GM19463 (cell line): ENCODE data around the gene TSSK6.
A peak's percentile ranks its signal among the peaks of the same experiment; 100 is the strongest.
"Not testable (repeated sequence)": the region's sequence is repeated elsewhere in the genome, so short reads cannot be mapped to it uniquely, and the experiment has no call there.

ENCODE experiments used
- ATAC-seq: cut with Tn5 transposase; IDR thresholded peaks from one replicate; pipeline ENCODE4 v1.9.1; 2021; ENCODE audit warnings: mild to moderate bottlenecking, moderate library complexity; ENCODE audit not compliant: unreplicated experiment

Gene TSSK6

GRCh38 chr19:19488875-19489690, 26.3 kb downstream of the TSSK6 start:
- peak; percentile 68 for ATAC-seq

DNA sequence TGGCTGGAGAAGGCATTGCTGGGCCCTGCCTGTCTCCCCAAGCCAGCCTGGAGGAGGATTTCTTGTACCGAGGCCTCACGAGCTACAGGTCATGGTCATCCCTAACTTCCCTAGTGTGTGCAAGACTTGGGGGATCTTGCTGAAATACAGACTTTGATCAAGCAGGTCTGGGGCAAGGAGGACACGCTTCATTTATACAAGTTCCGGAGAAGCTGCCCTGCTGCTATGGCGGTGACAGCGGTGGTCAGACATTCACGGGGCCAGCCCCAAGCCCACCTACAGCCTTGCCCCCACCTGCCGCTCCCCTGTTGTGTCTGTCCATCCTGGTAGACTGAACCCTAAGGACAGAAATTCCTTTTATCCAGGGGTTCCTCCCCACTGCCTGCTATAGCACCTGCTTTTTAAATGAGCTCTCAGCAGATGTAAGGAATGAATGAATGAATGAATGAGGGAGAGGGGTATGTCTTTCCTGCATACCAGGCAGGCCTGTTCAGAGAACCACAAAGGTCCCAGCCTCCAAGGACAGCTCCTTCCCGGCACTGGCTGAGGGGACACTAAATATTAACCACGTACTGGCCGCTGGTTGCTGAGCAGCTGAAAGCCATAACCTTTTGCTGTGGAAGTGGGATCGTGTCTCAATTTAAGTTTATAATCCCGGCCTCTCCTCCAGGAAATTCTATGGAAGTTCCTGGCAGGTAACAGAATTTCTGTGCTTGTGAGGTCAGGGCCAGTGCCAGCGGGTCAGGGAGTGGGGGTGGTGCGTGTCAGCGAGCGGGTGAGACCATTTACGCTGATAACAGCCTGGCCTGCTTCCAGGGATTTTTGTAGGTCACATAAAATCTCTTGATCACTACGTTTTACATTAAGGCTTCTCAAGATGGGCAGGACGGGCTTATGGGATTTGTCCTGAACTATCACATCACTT, 27.1 kb downstream of the TSSK6 start:
- no peak for ATAC-seq

DNA sequence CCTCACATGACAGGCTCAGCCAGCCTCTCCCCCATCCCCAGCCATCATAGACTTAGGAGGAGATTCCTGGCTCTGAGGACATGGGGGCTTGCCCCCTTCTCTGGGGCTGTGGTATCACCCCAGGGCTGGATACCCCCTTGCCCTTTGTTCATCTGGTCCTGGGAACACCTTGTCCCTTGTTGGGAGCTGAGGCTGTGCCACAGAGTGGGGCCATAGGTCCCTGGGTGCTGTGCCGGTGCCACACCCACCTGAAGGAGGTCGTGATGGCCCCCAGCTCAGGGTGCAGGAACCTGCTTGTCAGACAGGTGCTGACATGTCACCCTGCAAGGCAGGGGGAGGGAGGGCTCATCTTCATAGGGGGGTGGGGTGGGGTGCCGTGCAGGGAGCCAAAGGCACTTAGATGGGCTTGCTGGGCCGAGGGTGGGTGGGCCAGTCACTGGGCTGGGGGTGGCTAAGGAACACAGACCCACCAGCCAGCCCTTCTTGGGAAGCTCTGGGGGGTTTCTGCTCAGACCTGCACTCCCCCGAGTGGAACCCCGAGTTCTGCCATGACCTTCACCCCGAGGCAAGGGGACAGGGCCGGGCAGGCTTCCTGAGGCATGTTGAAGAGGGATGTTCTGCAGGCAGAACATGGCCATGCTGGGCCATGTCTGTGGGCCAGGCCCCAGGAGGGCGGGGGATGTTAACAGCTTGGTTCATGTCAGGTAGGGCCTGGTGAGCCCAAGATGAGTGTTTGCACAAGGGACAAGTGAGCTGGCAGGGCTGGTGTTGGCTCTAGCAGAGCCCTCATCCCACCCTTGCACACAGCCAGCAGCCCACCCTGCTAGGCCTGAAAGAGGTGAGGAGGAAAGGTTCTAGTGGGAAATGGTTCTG, 28.0 kb downstream of the TSSK6 start:
- no peak for ATAC-seq

DNA sequence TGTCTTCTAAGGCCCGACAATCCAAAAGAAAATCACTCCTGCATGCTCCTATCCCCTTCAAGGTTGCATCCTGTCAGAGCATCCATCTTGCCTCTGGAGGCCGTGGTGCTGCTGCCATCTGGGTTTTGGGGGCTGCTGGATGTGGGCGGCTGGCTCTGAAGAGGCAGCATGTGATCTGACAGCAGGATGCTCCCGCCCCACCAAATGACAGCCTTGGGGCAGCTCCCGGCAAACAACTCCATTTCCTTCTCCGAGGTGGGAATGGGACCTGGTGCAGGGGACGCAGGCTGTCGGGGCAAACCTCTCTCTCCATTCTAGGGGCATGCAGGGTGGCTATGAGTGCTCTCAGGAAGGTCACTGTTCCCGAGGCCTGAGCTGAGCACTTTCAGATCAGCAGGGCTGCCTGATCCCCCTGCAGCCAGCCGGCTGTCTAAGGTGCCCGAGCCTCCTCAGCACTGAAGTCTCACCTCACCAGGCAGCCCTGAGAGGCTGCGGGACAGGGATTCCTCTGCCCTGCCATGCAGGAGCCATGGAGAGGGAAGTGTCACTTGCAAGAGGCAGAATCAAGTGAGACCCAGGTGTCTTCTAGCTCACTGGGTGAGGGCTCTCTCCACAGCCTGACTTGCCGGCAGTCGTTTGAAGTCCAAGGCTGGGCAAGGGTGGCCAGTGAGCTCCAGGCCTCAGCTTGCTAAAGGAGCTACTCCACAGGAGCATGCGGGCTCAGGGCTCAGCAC, 28.8 kb downstream of the TSSK6 start:
- no peak for ATAC-seq

- no peak for ATAC-seq
These were observed 29.4 kb downstream of the TSSK6 start for GRCh38 chr19:19485998-19486290.

GRCh38 chr19:19485161-19485997, 30.0 kb downstream of the TSSK6 start:
- ATAC-seq, result no peak

DNA sequence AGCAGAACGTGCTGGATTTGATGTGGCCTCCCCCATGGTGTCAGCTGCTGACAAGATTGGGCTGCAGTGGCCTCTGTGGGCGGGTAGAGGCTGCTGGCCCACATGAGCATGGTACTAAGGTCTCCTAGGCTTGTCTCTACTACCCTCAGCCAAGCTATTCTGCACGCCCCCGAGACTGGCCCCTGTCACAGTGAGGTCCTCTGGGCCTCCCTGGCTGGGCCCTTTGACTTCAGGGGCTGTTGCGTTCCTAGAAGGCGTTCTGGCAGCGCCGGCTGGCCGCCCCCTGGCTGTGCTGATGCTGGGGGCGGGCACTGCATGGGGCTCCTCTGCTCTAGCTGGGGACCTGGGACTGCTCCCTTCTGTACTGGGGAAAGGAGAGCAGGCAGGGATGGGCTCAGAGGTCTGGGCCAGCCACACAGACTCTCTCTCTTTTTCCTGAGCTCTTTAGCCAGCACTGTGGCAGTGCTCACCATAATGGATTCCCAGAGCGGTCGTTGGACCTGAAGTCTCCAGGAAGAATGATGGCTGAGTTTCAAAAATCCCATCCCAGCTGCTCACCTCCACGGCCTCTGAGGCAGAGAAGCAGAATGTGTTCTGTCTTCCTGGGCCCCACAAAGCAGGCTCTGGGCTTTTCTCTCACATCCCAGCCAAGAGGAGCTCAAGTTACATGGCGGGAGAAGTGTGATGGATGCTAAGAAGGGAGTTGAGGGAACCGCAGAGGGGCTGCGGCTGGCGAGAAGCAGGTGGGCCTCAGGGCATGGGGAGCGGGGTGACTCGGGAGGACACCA, 32.3 kb downstream of the TSSK6 start:
- no peak for ATAC-seq

DNA sequence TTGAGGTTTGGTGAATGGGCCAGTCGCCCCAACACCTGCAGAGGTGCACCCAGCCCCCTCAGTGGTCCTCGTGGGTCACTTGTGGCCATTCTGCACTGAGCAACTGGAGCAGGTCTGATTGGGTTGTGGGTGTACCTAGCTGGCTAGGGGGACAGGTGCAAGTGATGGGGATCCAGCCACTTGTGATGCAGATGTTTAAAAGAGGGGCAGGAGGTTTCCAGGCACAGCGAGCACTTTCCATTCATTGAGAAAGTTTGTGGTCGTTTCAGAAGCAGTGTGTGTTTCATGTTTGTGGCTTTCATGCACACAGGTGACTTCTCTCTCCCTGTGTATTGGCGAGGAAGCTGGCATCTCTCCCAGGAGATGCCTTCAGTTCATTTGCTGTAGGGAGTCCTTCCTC, 34.7 kb downstream of the TSSK6 start:
- ATAC-seq, result no peak

DNA sequence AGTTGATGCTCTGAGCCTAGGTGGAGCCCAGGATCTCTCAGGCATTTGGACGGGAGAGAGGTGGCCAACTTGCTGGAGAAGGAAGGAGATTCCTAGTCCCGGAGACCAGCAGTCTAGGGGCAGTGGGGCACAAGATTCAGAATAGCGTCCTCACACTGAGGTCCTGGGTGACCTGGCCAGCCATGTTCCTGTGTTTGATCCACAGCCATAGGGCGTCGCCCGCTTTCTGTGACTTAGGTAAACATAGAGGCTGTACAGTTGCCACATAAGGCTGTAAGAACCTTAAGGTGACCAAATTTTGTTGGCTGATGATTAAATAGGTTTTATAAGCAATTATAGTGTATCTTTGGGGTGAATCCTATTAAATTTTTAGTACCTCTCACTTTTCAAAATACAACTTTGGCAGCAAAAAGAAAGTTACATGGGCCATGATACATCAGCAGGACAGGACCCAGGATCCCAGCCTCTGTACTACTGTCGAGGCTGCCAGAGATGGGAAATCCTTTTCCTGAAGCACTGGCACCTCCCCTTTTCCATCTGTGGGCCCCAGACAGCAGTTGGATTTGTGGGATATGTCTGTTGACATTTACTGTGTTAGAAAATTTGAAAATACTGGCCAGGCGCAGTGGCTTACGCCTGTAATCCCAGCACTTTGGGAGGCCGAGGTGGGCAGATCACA, 37.5 kb downstream of the TSSK6 start:
- no peak for ATAC-seq

GRCh38 chr19:19475849-19476828, 39.2 kb downstream of the TSSK6 start:
- no peak for ATAC-seq

DNA sequence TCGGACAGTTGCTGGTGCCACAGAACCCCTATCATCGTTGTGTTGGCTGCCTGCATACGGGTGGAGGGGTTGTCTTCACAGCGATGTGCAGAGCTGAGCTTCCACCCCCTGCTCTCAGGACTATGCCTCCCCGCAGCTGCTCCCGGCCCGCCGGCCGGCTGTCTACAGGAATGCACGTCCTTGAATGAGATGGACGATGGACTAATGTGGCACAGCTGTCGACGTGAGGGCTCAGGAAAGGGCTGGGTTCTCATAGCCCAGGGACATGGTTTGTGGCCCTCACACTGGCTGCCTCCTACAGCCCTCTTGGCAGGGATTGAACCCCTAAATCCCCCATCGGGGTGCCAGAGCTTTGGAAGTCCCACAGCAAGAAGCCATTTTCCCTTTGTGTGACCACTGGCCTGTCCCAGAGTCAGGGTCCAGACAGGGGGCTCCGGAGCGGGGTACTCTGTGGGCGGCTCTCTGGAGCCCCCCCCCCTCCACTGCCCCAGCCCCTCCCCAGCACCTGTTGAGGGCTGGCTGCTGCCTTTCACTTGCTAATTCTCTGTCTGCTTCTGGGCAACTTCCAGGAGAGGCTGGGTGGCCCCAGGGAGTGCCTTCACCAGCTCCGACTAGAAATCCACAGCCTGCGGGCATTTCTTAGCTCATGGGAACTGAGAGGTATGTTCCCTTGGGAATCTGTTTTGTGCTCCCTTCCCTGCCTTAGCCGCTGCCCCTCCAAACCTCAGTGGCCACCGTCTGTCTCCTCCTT, 40.2 kb downstream of the TSSK6 start:
- ATAC-seq, result no peak

GRCh38 chr19:19472106-19472505, 43.2 kb downstream of the TSSK6 start:
- not testable (repeated sequence) for ATAC-seq

- ATAC-seq, result no peak
These were observed 43.7 kb downstream of the TSSK6 start for GRCh38 chr19:19471682-19472081.

- no peak for ATAC-seq
These were observed 44.8 kb downstream of the TSSK6 start for GRCh38 chr19:19470579-19470978.

DNA sequence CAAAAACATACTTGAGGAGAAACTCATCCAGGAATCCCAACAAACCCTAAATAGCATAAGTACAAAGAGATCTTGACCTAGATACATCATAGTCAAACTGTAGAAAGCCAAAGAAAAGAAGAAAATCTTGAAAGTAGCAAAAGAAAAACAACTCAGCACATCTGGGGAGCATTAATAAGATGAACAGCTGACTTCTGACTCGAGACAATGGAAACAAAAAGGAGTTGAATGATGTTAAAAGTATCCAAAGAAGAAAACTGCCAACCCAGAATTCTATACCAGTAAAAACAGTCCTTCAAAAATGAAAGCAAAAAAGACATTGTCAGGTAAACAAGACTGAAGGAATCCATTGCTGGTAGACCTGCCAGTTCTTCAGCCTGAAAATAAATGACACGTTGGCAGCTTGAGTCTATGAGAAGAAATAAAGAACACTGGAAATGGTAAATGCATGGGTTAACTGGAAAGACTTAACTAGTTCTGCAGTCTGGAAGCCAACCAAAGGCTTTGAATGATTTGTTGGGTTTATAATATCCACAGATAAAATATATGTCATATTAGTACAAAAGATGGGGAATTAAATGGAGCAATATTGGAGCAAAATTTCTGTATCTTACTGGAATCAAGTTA, 46.8 kb downstream of the TSSK6 start:
- ATAC-seq, result no peak

DNA sequence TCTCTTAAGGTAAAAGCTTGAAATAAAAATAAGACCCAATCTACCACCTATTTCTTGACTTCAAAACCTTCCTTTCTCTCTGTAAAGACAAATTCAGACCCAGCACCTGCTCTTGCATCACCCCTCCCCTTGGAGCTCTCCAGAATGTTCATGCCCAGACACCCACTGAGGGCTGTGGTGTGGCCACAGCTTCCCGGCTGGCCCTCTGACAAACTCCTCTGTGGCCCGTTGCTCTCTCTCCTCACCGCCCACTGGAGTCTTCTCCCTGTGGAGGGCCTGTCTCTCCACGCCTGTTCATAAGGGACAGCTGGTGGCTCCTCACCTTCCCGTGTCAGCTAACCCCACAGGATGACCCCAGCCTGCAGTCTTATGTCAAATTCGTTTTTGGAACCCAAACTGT, 49.1 kb downstream of the TSSK6 start:
- no peak for ATAC-seq
